ENCODE measurements around the gene KLK14. TPM values are rescaled to one million over a fixed set of nuclear protein-coding genes. Genes with fewer than 3 reads are reported as not detected.

The KLK14 gene
- total RNA-seq, result not detected in 2 replicates
- 0.21 TPM for polyA plus RNA-seq (2012)

GRCh38 chr19:51082611-51083010 lies at the start of gene KLK14:
Gene KLK14, minus strand, starts transcription at chr19:51082887. Its CDS starts 273 bp downstream, at chr19:51082614.
- no peak for DNase-seq (ENCODE audit: low read depth)

- peak; percentile 58 for DNase-seq (ENCODE audit: low read depth)
Observed at GRCh38 chr19:51131780-51132680, 49.3 kb upstream of the KLK14 start.

- no peak for DNase-seq (ENCODE audit: low read depth)
Observed at GRCh38 chr19:51129716-51130115, 47.0 kb upstream of the KLK14 start.

DNA sequence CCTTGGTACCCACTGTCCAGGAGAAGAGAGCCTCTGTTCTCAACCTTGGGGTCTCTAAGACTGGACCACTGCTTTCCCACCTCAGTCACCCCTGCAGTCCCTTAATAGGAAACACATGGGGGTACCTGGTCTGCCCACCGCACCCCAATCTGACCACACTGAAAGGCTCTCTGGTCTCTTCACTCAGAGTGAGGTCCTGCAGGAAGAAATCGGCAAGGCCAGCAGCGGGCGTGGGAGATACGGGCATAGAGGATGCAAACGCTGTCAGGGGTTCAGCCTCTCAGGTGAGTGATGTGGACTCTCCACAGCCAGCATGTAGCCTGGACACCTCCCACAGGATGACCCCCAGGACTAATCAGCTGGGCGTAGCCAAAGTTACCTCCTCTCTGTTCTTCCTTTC lies 45.5 kb upstream of the KLK14 start:
- DNase-seq (ENCODE audit: low read depth), result no peak

GRCh38 chr19:51127755-51128154 lies 45.1 kb upstream of the KLK14 start:
- no peak for DNase-seq (ENCODE audit: low read depth)

DNA sequence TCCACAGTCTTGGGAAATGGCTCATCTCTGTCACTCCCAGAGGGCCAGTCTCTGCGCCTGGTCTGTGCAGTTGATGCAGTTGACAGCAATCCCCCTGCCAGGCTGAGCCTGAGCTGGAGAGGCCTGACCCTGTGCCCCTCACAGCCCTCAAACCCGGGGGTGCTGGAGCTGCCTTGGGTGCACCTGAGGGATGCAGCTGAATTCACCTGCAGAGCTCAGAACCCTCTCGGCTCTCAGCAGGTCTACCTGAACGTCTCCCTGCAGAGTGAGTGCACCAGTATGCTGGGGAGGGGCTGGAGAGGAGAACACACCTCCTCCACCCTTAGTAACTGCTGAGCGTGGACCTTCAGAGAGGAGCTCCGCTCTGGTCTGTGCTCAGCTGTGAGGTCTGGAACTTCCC lies 44.3 kb upstream of the KLK14 start:
- DNase-seq (ENCODE audit: low read depth), result no peak

GRCh38 chr19:51125421-51126075 lies 42.9 kb upstream of the KLK14 start:
- DNase-seq (ENCODE audit: low read depth), result no peak

- no peak for DNase-seq (ENCODE audit: low read depth)
Observed at GRCh38 chr19:51124729-51125128, 42.0 kb upstream of the KLK14 start, which contains the start of gene SIGLEC9. Gene SIGLEC9, plus strand, starts transcription at chr19:51124906. Its CDS starts 69 bp downstream, at chr19:51124975.

DNA sequence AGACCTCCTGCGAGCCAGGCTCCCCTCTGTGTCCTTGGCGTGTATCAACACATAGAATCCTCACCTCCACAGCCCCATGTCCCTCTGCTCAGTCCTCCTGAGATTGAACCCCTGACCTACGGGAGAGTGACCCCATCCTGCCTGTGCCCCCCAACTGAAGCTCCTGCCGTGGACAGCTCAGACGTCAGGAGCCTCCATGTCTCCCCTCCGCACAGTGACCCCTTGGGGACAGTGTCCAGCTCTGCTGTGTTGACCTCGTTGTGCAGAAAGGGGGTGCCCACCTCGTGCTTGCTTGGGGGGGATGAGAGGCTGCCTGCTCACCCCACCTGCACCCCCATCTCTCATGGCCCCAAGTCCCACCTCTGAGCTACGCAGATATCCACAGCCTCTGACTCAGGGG lies 41.5 kb upstream of the KLK14 start:
- no peak for DNase-seq (ENCODE audit: low read depth)

GRCh38 chr19:51123802-51124201 lies 41.1 kb upstream of the KLK14 start:
- no peak for DNase-seq (ENCODE audit: low read depth)

DNA sequence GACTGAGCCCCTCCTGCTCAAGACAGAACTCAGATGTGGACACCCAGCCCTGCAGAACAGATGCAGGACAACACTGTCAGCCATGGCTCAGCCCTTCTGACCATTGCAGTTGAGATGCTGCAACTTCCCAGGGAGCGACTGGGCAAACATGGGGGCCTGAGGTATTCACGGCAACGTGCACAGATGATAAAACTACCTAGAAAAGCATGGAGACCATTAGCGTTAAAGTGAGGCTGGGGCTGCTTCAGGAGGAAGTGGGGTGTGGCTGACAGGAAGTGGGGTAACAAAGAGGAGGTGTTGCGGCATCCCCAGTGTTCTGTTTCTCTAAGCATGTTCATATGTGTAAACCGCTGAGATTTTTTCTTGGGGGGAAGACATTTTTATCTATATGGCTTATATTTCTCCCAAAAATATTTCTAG lies 40.7 kb upstream of the KLK14 start:
- DNase-seq (ENCODE audit: low read depth), result no peak

GRCh38 chr19:51122112-51122981 lies 39.7 kb upstream of the KLK14 start:
- no peak for DNase-seq (ENCODE audit: low read depth)

GRCh38 chr19:51121257-51121656 lies 38.6 kb upstream of the KLK14 start:
- no peak for DNase-seq (ENCODE audit: low read depth)

GRCh38 chr19:51120160-51120559 lies 37.5 kb upstream of the KLK14 start:
- DNase-seq (ENCODE audit: low read depth), result no peak

DNA sequence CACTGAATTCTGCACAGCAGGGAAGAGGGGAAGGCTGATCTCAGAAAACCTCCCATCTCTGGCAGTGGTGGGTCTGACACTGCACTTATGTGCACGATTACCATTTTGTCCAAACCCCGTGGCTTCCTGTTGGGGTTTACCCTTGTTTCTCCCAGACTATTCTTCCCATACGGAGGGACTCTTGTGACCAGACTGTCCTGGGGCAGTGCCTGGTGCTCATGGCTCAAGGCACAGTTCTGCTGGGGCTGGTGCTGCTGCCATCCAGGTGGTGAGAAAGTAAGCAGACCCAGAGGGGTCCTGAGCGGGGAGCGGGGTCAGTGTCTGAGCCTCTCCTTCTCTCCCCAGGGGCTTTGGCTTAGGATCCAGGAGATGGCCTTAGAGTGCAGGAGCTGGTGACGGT lies 36.9 kb upstream of the KLK14 start:
- DNase-seq (ENCODE audit: low read depth), result no peak

DNA sequence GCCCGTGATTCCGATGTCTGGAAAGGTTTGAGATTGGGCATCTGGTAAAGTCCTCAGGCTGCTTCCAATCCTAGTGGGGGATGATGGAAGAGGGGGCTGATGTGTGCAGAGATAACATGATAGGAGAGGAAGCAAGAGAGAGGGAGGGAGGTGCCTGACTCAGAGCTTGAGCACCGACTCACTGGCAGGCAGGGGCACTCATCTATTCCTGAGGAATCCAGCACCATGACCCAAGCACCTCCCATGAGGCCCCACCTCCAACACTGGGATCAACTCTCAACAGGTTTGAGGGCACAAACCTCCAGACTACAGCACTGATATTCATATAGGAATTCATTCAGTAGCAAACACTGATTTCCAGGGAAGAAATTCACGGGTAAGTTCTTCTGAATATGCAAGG lies 36.4 kb upstream of the KLK14 start:
- no peak for DNase-seq (ENCODE audit: low read depth)

GRCh38 chr19:51116736-51117286 lies 34.1 kb upstream of the KLK14 start:
- no peak for DNase-seq (ENCODE audit: low read depth)

GRCh38 chr19:51114087-51114729 lies 31.5 kb upstream of the KLK14 start:
- DNase-seq (ENCODE audit: low read depth), result no peak

DNA sequence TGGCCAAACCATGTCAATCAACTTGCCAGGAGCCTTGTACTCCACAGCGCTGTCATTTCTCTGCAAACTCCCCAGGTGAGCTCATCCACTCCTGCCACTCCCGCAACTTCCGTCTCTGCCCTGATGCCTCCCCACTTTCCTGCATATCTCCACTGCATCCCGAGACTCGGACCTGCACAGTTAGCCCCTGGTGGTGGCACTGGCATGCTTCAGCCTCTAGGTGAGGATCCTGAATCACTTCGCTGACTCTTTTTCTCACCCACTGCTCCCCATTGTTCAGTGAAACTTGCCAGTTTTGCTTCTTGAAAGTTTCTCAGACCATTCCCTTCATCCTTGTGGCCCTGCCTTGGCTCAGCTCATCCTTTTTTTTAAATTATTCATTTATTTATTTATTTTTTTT lies 28.9 kb upstream of the KLK14 start:
- DNase-seq (ENCODE audit: low read depth), result no peak

- DNase-seq (ENCODE audit: low read depth), result no peak
Observed at GRCh38 chr19:51110666-51110971, 27.9 kb upstream of the KLK14 start.

DNA sequence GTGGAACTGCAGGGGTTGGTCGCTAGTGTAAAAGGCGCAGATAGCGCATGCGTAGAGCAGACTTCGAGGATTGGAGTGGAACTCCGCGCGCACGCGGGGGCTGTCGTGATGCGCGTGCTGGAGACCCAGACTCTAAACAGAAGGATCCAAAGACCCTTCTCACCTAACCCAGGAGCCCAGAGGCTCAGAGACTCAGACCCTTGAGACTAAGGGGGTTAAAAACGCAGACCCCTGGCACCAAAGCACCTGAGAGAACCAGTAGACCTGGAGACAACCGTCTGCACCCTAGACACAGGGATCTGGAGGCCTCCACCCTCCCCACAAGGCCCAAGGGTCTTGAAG lies 26.1 kb upstream of the KLK14 start:
- DNase-seq (ENCODE audit: low read depth), result no peak
